ENCODE measurements around the gene POFUT2.

GRCh38 chr21:45280178-45280821 is 7.4 kb downstream of the POFUT2 start:
- TF ChIP-seq, protein P1, sequence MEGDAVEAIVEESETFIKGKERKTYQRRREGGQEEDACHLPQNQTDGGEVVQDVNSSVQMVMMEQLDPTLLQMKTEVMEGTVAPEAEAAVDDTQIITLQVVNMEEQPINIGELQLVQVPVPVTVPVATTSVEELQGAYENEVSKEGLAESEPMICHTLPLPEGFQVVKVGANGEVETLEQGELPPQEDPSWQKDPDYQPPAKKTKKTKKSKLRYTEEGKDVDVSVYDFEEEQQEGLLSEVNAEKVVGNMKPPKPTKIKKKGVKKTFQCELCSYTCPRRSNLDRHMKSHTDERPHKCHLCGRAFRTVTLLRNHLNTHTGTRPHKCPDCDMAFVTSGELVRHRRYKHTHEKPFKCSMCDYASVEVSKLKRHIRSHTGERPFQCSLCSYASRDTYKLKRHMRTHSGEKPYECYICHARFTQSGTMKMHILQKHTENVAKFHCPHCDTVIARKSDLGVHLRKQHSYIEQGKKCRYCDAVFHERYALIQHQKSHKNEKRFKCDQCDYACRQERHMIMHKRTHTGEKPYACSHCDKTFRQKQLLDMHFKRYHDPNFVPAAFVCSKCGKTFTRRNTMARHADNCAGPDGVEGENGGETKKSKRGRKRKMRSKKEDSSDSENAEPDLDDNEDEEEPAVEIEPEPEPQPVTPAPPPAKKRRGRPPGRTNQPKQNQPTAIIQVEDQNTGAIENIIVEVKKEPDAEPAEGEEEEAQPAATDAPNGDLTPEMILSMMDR (IDR thresholded peaks at IDR 0.05): no peak
- TF ChIP-seq POLR2AphosphoS5 (IDR thresholded peaks at IDR 0.05): no peak
